GM23248 (cell line): ENCODE results near the gene KNTC1. TPM values are rescaled to one million over a fixed set of nuclear protein-coding genes. Genes with fewer than 3 reads are reported as not detected.
"Not testable (repeated sequence)": the region's sequence is repeated elsewhere in the genome, so short reads cannot be mapped to it uniquely, and the experiment has no call there.

Experiments used
- DNase-seq: peaks from one replicate; pipeline ENCODE4 v3.0.0-alpha.2; 2015
- H2AFZ ChIP-seq: fragments of 200-600 bp; sonication (generic); 2 replicates; pipeline ENCODE4 v1.6.1; 2016; ENCODE audit warnings: antibody characterized with exemption
- H3F3A ChIP-seq: fragments of 200-600 bp; sonication (generic); 2 replicates; pipeline ENCODE4 v1.6.1; 2016; ENCODE audit warnings: mild to moderate bottlenecking, antibody characterized with exemption, mixed run types; ENCODE audit not compliant: insufficient read depth
- H3K27ac ChIP-seq: fragments of 200-600 bp; sonication (generic); 2 replicates; pipeline ENCODE4 v1.5.1; 2016; ENCODE audit warnings: mild to moderate bottlenecking
- H3K27me3 ChIP-seq: fragments of 200-600 bp; sonication (generic); replicated peaks from 2 replicates; pipeline ENCODE4 v1.6.1; 2016; ENCODE audit warnings: mild to moderate bottlenecking; ENCODE audit not compliant: insufficient read depth
- H3K36me3 ChIP-seq: fragments of 200-600 bp; sonication (generic); 2 replicates; pipeline ENCODE4 v1.6.1; 2016; ENCODE audit warnings: low read depth, mild to moderate bottlenecking
- H3K4me1 ChIP-seq: fragments of 200-600 bp; sonication (generic); 2 replicates; pipeline ENCODE4 v1.6.1; 2016; ENCODE audit warnings: mild to moderate bottlenecking; ENCODE audit not compliant: insufficient read depth
- H3K4me2 ChIP-seq: fragments of 200-600 bp; sonication (generic); one replicate; pipeline ENCODE4 v1.6.1; 2016; ENCODE audit warnings: mild to moderate bottlenecking; ENCODE audit not compliant: unreplicated experiment
- H3K4me3 ChIP-seq: fragments of 200-600 bp; sonication (generic); 2 replicates; pipeline ENCODE4 v1.5.1; 2016; ENCODE audit warnings: mild to moderate bottlenecking
- H3K79me2 ChIP-seq: fragments of 200-600 bp; sonication (generic); 2 replicates; pipeline ENCODE4 v1.6.1; 2016; ENCODE audit warnings: mild to moderate bottlenecking; ENCODE audit not compliant: insufficient read depth
- H3K9ac ChIP-seq: fragments of 200-600 bp; sonication (generic); 2 replicates; pipeline ENCODE4 v1.6.1; 2016; ENCODE audit warnings: mild to moderate bottlenecking
- H3K9me2 ChIP-seq: fragments of 200-600 bp; sonication (generic); 2 replicates; pipeline ENCODE4 v1.6.1; 2016; ENCODE audit warnings: mixed run types, mild to moderate bottlenecking, moderate library complexity; ENCODE audit not compliant: insufficient read depth
- H3K9me3 ChIP-seq: fragments of 200-600 bp; sonication (generic); one replicate; pipeline ENCODE4 v1.6.1; 2017; ENCODE audit warnings: low read depth
- H4K20me1 ChIP-seq: fragments of 200-600 bp; sonication (generic); 2 replicates; pipeline ENCODE4 v1.6.0; 2016; ENCODE audit not compliant: insufficient read depth
- EZH2 ChIP-seq: fragments of 200-600 bp; sonication (generic); IDR thresholded peaks from 2 replicates; pipeline ENCODE4 v1.6.1; 2018; ENCODE audit warnings: antibody characterized with exemption, mild to moderate bottlenecking; ENCODE audit not compliant: insufficient read depth, poor library complexity, severe bottlenecking
- EZH2phosphoT487 ChIP-seq: fragments of 200-600 bp; sonication (generic); IDR thresholded peaks from 2 replicates; pipeline ENCODE4 v1.6.1; 2018; ENCODE audit warnings: antibody characterized with exemption, moderate library complexity, mild to moderate bottlenecking, low read depth; ENCODE audit not compliant: insufficient read depth
- WGBS, 2 experiments: methylation state at CpG; one replicate each; pipeline ENCODE4 v1.1.6; 2015 to 2017; ENCODE audit warnings: low lambda C conversion rate in 2 of 2, low coverage in 1 of 2; ENCODE audit errors: missing lambda C conversion rate in 2 of 2; 5-methylcytosine and 5-hydroxymethylcytosine counted together
- in situ Hi-C: fragments of 300-500 bp; cut with MboI; formaldehyde crosslinking; loops from 2 replicates; pipeline ENCODE4 v1.15.0; 2020
- polyA plus RNA-seq: library from polyadenylated mRNA; unstranded; fragments of >200 nt; fragmentation: Nextera tagmentation; extraction: Ambion mirVana; gene quantifications from 2 replicates; pipeline ENCODE4 v1.2.1, GENCODE V29; 2016
- total RNA-seq: library from RNA; depleted of rRNA; stranded (reverse); fragments of >200 nt; shearing (Covaris generic); gene quantifications from 2 replicates; pipeline ENCODE4 v1.2.3, GENCODE V29; 2014

KNTC1 gene
- total and polyA plus RNA-seq, 2 experiments from 2014 or later: 8.1 to 15.5 TPM

- in situ Hi-C loops: no loop called here
- peaks cover 60% of the 10 kb centered on the region for H3K36me3 ChIP-seq
- peaks cover 81% of the 10 kb centered on the region for H3F3A ChIP-seq
- TF ChIP-seq EZH2phosphoT487 (no peak), EZH2 (no peak)
- H3K4me2 ChIP-seq: no peak overlapping the region
- DNase-seq: no peak
- no peaks in the 10 kb centered on the region for H3K9me2 ChIP-seq
- no peak overlapping the region for H3K9ac ChIP-seq
- no peak overlapping the region for H3K27ac ChIP-seq
- no peaks in the 10 kb centered on the region for H3K9me3 ChIP-seq
- no peak overlapping the region for H2AFZ ChIP-seq
- H4K20me1 ChIP-seq: no peaks in the 10 kb centered on the region
- H3K4me3 ChIP-seq: no peak overlapping the region
- peaks cover 2% of the 10 kb centered on the region for H3K4me1 ChIP-seq
- WGBS, 2 experiments: 79% methylated on average over 6 of the region's 6 CpGs
- H3K27me3 ChIP-seq: no peaks in the 10 kb centered on the region
- peaks cover 44% of the 10 kb centered on the region for H3K79me2 ChIP-seq
Observed at GRCh38 chr12:122503783-122504590, 23.1 kb upstream of the KNTC1 start.

GRCh38 chr12:122505419-122506051 is 21.5 kb upstream of the KNTC1 start:
- no peak for DNase-seq
- peaks cover 76% of the 10 kb centered on the region for H3F3A ChIP-seq
- H3K9me3 ChIP-seq: no peaks in the 10 kb centered on the region
- no peak overlapping the region for H3K9ac ChIP-seq
- H3K9me2 ChIP-seq: no peaks in the 10 kb centered on the region
- in situ Hi-C loops: no loop called here
- H3K4me3 ChIP-seq: no peak overlapping the region
- no peak overlapping the region for H3K4me2 ChIP-seq
- H3K36me3 ChIP-seq: peaks cover 76% of the 10 kb centered on the region
- 87 to 92% methylated on average over 11 of the region's 11 CpGs for WGBS, 2 experiments
- no peak overlapping the region for H2AFZ ChIP-seq
- no peaks in the 10 kb centered on the region for H3K27me3 ChIP-seq
- no peaks in the 10 kb centered on the region for H4K20me1 ChIP-seq
- H3K27ac ChIP-seq: no peak overlapping the region
- H3K79me2 ChIP-seq: peaks cover 47% of the 10 kb centered on the region
- TF ChIP-seq EZH2 (no peak), EZH2phosphoT487 (no peak)
- H3K4me1 ChIP-seq: no peaks in the 10 kb centered on the region

GRCh38 chr12:122506393-122506938 is 20.6 kb upstream of the KNTC1 start:
- Histone ChIP-seq H3K9me2 (no peaks in the 10 kb centered on the region), H2AFZ (no peak overlapping the region), H3K79me2 (peaks cover 57% of the 10 kb centered on the region), H4K20me1 (no peaks in the 10 kb centered on the region), H3K4me1 (no peaks in the 10 kb centered on the region), H3K27me3 (no peaks in the 10 kb centered on the region), H3K27ac (no peak overlapping the region), H3K36me3 (peaks cover 85% of the 10 kb centered on the region), H3F3A (peaks cover 72% of the 10 kb centered on the region), H3K9me3 (no peaks in the 10 kb centered on the region), H3K4me2 (no peak overlapping the region), H3K4me3 (no peak overlapping the region), H3K9ac (no peak overlapping the region)
- in situ Hi-C loops: no loop called here
- WGBS, 2 experiments: 89% methylated on average over 5 of the region's 5 CpGs
- DNase-seq: no peak
- TF ChIP-seq EZH2: no peak
- no peak for TF ChIP-seq EZH2phosphoT487

- H3K9me2 ChIP-seq: no peaks in the 10 kb centered on the region
- H3K27ac ChIP-seq: no peak overlapping the region
- no peak overlapping the region for H3K9ac ChIP-seq
- TF ChIP-seq EZH2 (no peak), EZH2phosphoT487 (no peak)
- H4K20me1 ChIP-seq: no peaks in the 10 kb centered on the region
- H3K79me2 ChIP-seq: peaks cover 73% of the 10 kb centered on the region
- peaks cover 61% of the 10 kb centered on the region for H3F3A ChIP-seq
- H3K27me3 ChIP-seq: no peaks in the 10 kb centered on the region
- no peak overlapping the region for H3K4me3 ChIP-seq
- peaks cover 99% of the 10 kb centered on the region for H3K36me3 ChIP-seq
- no peak for DNase-seq
- H3K9me3 ChIP-seq: no peaks in the 10 kb centered on the region
- in situ Hi-C loops: no loop called here
- no peaks in the 10 kb centered on the region for H3K4me1 ChIP-seq
- H2AFZ ChIP-seq: no peak overlapping the region
- 97% methylated on average over 5 of the region's 5 CpGs for WGBS, 2 experiments
- H3K4me2 ChIP-seq: no peak overlapping the region
Observed at GRCh38 chr12:122508163-122508562, 18.9 kb upstream of the KNTC1 start.

GRCh38 chr12:122513028-122513427 is 14.0 kb upstream of the KNTC1 start:
- peaks cover 96% of the 10 kb centered on the region for H3K79me2 ChIP-seq

More at GRCh38 chr12:122513028-122513427, 14.0 kb upstream of the KNTC1 start:
- H4K20me1 ChIP-seq, in situ Hi-C loops, H3K27me3 ChIP-seq, H3K9me2 ChIP-seq, DNase-seq, H3K4me3 ChIP-seq, H3K9ac ChIP-seq, H3K27ac ChIP-seq, H3K4me1 ChIP-seq, H3K9me3 ChIP-seq, H3K4me2 ChIP-seq, H2AFZ ChIP-seq: not testable (repeated sequence)
- WGBS, 2 experiments: 79 to 83% methylated on average over 3 of the region's 3 CpGs
- Histone ChIP-seq H3F3A (peaks cover 60% of the 10 kb centered on the region), H3K36me3 (peaks cover 96% of the 10 kb centered on the region)
